Mesendoderm (in vitro differentiated cells): ENCODE results near the gene PSORS1C2.

Experiments
- DNase-seq: peaks from one replicate; pipeline ENCODE4 v3.0.0; 2013
- H2AK5ac ChIP-seq: 2 replicates; pipeline ENCODE4 v1.6.1; 2013; ENCODE audit warnings: low read length, inconsistent platforms
- H2BK120ac ChIP-seq: 2 replicates; pipeline ENCODE4 v1.6.1; 2013; ENCODE audit warnings: low read depth, mild to moderate bottlenecking, low read length, moderate library complexity, mixed read lengths
- H2BK15ac ChIP-seq: replicated peaks from 2 replicates; pipeline ENCODE4 v1.6.1; 2013; ENCODE audit warnings: low read depth, mild to moderate bottlenecking, moderate library complexity
- H2BK5ac ChIP-seq: 2 replicates; pipeline ENCODE4 v1.6.1; 2013; ENCODE audit warnings: low read length, inconsistent platforms
- H3K18ac ChIP-seq: 2 replicates; pipeline ENCODE4 v1.6.1; 2013; ENCODE audit warnings: mild to moderate bottlenecking, low read length, mixed read lengths
- H3K23ac ChIP-seq: one replicate; pipeline ENCODE4 v1.6.1; 2013; ENCODE audit warnings: low read length
- H3K27ac ChIP-seq: 2 replicates; pipeline ENCODE4 v1.5.1; 2013; ENCODE audit warnings: low read depth, mild to moderate bottlenecking, inconsistent platforms, low read length, moderate library complexity
- H3K27me3 ChIP-seq: 2 replicates; pipeline ENCODE4 v1.6.1; 2013; ENCODE audit warnings: low read length, control low read depth, mild to moderate bottlenecking, inconsistent platforms; ENCODE audit not compliant: insufficient read depth, poor library complexity
- H3K36me3 ChIP-seq: 2 replicates; pipeline ENCODE4 v1.6.1; 2013; ENCODE audit warnings: low read length, inconsistent platforms; ENCODE audit not compliant: control insufficient read depth, insufficient read depth
- H3K4ac ChIP-seq: one replicate; pipeline ENCODE4 v1.6.1; 2013; ENCODE audit warnings: low read depth, mild to moderate bottlenecking, low read length, moderate library complexity
- H3K4me1 ChIP-seq: 2 replicates; pipeline ENCODE4 v1.6.1; 2013; ENCODE audit warnings: low read depth, low read length, inconsistent platforms; ENCODE audit not compliant: control insufficient read depth
- H3K4me2 ChIP-seq: 2 replicates; pipeline ENCODE4 v1.6.1; 2013; ENCODE audit warnings: low read length
- H3K4me3 ChIP-seq: 2 replicates; pipeline ENCODE4 v1.5.1; 2013; ENCODE audit warnings: mild to moderate bottlenecking, low read length
- H3K56ac ChIP-seq: one replicate; pipeline ENCODE4 v1.6.1; 2013; ENCODE audit warnings: low read length
- H3K79me1 ChIP-seq: 2 replicates; pipeline ENCODE4 v1.6.1; 2013; ENCODE audit warnings: low read length, inconsistent platforms
- H3K79me2 ChIP-seq: 2 replicates; pipeline ENCODE4 v1.6.1; 2013; ENCODE audit warnings: mild to moderate bottlenecking, low read length; ENCODE audit not compliant: control insufficient read depth, insufficient read depth
- H3K9ac ChIP-seq: 2 replicates; pipeline ENCODE4 v1.6.1; 2013; ENCODE audit warnings: low read length, inconsistent platforms
- H4K5ac ChIP-seq: one replicate; pipeline ENCODE4 v1.6.1; 2013; ENCODE audit warnings: low read length
- H4K8ac ChIP-seq: one replicate; pipeline ENCODE4 v1.6.1; 2013; ENCODE audit warnings: low read depth, mild to moderate bottlenecking, control low read depth, low read length, moderate library complexity
- WGBS: extraction: QIAGEN DNeasy Blood & Tissue Kit; methylation state at CpG from one replicate; pipeline ENCODE4 v1.1.7; 2013; ENCODE audit warnings: low lambda C conversion rate, missing lambda C conversion rate; ENCODE audit not compliant: insufficient coverage; ENCODE audit errors: extremely low coverage; 5-methylcytosine and 5-hydroxymethylcytosine counted together

PSORS1C2 gene

GRCh38 chr6:31116661-31117385, 22.0 kb downstream of the PSORS1C2 start:
- H2BK5ac ChIP-seq: no peak overlapping the region
- no peak overlapping the region for H3K18ac ChIP-seq
- no peak overlapping the region for H3K4me3 ChIP-seq
- no CpG with 5 or more reads among the region's 19 CpGs for WGBS
- H2BK15ac ChIP-seq: no peak overlapping the region
- H3K36me3 ChIP-seq: no peaks in the 10 kb centered on the region
- H2BK120ac ChIP-seq: no peak overlapping the region
- no peak overlapping the region for H4K8ac ChIP-seq
- no peak overlapping the region for H3K4me2 ChIP-seq
- H4K5ac ChIP-seq: no peak overlapping the region
- DNase-seq: no peak
- H3K79me2 ChIP-seq: no peaks in the 10 kb centered on the region
- H3K27ac ChIP-seq: no peak overlapping the region
- H3K4ac ChIP-seq: no peak overlapping the region
- no peak overlapping the region for H2AK5ac ChIP-seq
- H3K79me1 ChIP-seq: no peaks in the 10 kb centered on the region
- H3K23ac ChIP-seq: no peak overlapping the region
- H3K56ac ChIP-seq: no peak overlapping the region
- peaks cover 11% of the 10 kb centered on the region for H3K4me1 ChIP-seq
- H3K9ac ChIP-seq: no peak overlapping the region
- H3K27me3 ChIP-seq: no peaks in the 10 kb centered on the region

- no peak overlapping the region for H2BK120ac ChIP-seq
- H3K23ac ChIP-seq: no peak overlapping the region
- no peak overlapping the region for H4K5ac ChIP-seq
- no peak overlapping the region for H2BK5ac ChIP-seq
- no peaks in the 10 kb centered on the region for H3K27me3 ChIP-seq
- H3K9ac ChIP-seq: no peak overlapping the region
- DNase-seq: no peak
- no peak overlapping the region for H3K4me2 ChIP-seq
- no peak overlapping the region for H3K4ac ChIP-seq
- no peak overlapping the region for H3K4me3 ChIP-seq
- no peak overlapping the region for H3K18ac ChIP-seq
- no peaks in the 10 kb centered on the region for H3K79me1 ChIP-seq
- H3K27ac ChIP-seq: no peak overlapping the region
- peak overlapping the region; percentile 31 for H2AK5ac ChIP-seq
- H3K36me3 ChIP-seq: no peaks in the 10 kb centered on the region
- H3K4me1 ChIP-seq: peaks cover 11% of the 10 kb centered on the region
- no peak overlapping the region for H3K56ac ChIP-seq
- WGBS: no CpG with 5 or more reads among the region's 12 CpGs
- no peaks in the 10 kb centered on the region for H3K79me2 ChIP-seq
- H2BK15ac ChIP-seq: no peak overlapping the region
- no peak overlapping the region for H4K8ac ChIP-seq
These were observed 22.8 kb downstream of the PSORS1C2 start for GRCh38 chr6:31115941-31116560.

- no peaks in the 10 kb centered on the region for H3K79me1 ChIP-seq
- peak overlapping the region; percentile 47 for H3K9ac ChIP-seq
- H3K23ac ChIP-seq: no peak overlapping the region
- H2BK5ac ChIP-seq: peak overlapping the region; percentile 30
- H3K4me2 ChIP-seq: no peak overlapping the region
- H3K27me3 ChIP-seq: no peaks in the 10 kb centered on the region
- H4K8ac ChIP-seq: no peak overlapping the region
- no peak overlapping the region for H3K27ac ChIP-seq
- peaks cover 15% of the 10 kb centered on the region for H3K4me1 ChIP-seq
- WGBS: no CpG with 5 or more reads among the region's 9 CpGs
- H4K5ac ChIP-seq: no peak overlapping the region
- H3K56ac ChIP-seq: peak overlapping the region; percentile 60
- DNase-seq: peak; percentile 70
- H2AK5ac ChIP-seq: peak overlapping the region; percentile 85
- H3K18ac ChIP-seq: no peak overlapping the region
- H3K36me3 ChIP-seq: no peaks in the 10 kb centered on the region
- H3K4ac ChIP-seq: no peak overlapping the region
- no peak overlapping the region for H2BK15ac ChIP-seq
- no peak overlapping the region for H3K4me3 ChIP-seq
- H3K79me2 ChIP-seq: no peaks in the 10 kb centered on the region
- no peak overlapping the region for H2BK120ac ChIP-seq
These were observed 23.7 kb downstream of the PSORS1C2 start for GRCh38 chr6:31114970-31115849.

GRCh38 chr6:31114541-31114878, 24.4 kb downstream of the PSORS1C2 start, which contains the start of gene PSORS1C1:
Gene PSORS1C1 (plus strand): TSS chr6:31114800. CDS start chr6:31129633, 14,833 bp downstream.
- WGBS: no CpG with 5 or more reads among the region's 3 CpGs
- Histone ChIP-seq H3K36me3 (no peaks in the 10 kb centered on the region), H3K4me2 (no peak within 1 kb of the TSS), H3K9ac (peak within 1 kb of the TSS; percentile 47), H4K5ac (no peak within 1 kb of the TSS), H2BK5ac (peak within 1 kb of the TSS; percentile 30), H3K4me3 (no peak within 1 kb of the TSS), H2BK15ac (no peak within 1 kb of the TSS), H2AK5ac (peak within 1 kb of the TSS; percentile 85), H3K79me2 (no peaks in the 10 kb centered on the region), H3K23ac (no peak within 1 kb of the TSS), H3K79me1 (no peaks in the 10 kb centered on the region), H3K27me3 (no peaks in the 10 kb centered on the region), H3K4me1 (peaks cover 15% of the 10 kb centered on the region), H3K56ac (peak within 1 kb of the TSS; percentile 60), H2BK120ac (no peak within 1 kb of the TSS), H4K8ac (no peak within 1 kb of the TSS), H3K27ac (peak within 1 kb of the TSS; percentile 36), H3K18ac (no peak within 1 kb of the TSS), H3K4ac (no peak within 1 kb of the TSS)
- DNase-seq: peak; percentile 88

GRCh38 chr6:31113861-31114540, 24.9 kb downstream of the PSORS1C2 start:
- WGBS: no CpG with 5 or more reads among the region's 7 CpGs
- no peak overlapping the region for H2BK120ac ChIP-seq
- H3K27ac ChIP-seq: peak overlapping the region; percentile 36

More at GRCh38 chr6:31113861-31114540, 24.9 kb downstream of the PSORS1C2 start:
- Histone ChIP-seq H3K4me2 (no peak overlapping the region), H3K23ac (no peak overlapping the region), H2BK15ac (no peak overlapping the region), H3K9ac (no peak overlapping the region), H3K4me1 (peaks cover 15% of the 10 kb centered on the region), H3K18ac (no peak overlapping the region), H3K56ac (peak overlapping the region; percentile 18), H3K36me3 (no peaks in the 10 kb centered on the region), H3K4me3 (no peak overlapping the region), H3K4ac (no peak overlapping the region), H3K27me3 (no peaks in the 10 kb centered on the region), H2BK5ac (no peak overlapping the region), H4K8ac (no peak overlapping the region), H3K79me1 (no peaks in the 10 kb centered on the region), H3K79me2 (no peaks in the 10 kb centered on the region), H2AK5ac (no peak overlapping the region), H4K5ac (no peak overlapping the region)
- DNase-seq: peak; percentile 77
